Endometrium (tissue), 2 donors: ENCODE measurements around the gene NHEJ1.

Experiments used
- FAIRE-seq: peaks from 2 replicates; lab custom pipeline; 2012; peaks lifted over from hg19 to GRCh38; lab: Jason Lieb, UNC
- donor health status: control.
- donor health status: control.

NHEJ1 gene

DNA sequence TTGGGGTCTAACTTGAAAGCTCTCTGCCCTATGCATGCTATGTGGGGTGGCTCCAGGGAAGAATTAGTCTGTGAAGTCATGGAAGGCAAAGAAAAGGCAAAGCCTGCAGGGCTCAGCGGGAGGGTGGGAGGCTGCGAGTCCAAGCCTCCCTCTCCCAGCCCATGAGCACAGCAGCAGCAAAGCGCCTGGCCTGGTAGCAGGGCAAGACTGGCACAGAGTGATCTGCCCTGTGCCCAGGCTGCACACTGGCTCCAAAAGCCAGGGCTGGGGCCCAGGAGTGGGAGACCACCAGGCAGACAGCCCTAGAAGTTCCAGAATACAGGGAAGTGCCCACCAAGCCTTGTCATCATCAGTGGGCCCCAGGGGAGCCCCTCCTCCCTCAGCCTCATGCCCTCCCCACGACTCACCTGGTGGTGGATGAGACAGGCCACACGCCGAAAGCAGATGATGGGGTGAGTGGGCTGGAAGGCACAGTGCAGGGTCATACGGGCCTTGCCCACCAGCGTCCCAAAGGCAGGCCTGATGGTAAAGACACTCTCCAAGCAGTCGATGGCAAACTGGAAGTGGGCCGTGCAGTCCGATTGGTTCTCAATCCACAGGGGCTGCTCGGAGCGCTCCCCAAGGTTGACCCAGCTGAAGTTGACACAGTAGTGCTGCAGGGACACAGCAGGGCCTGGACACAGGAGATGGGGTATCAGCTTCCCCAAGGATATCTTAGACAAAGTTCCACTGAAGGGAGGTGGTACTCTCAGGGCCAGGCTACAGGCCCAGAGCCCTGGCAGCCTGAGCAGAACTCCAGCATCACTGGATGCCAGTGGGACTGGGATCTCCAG is 131.4 kb downstream of the NHEJ1 start:
- FAIRE-seq = no peak

DNA sequence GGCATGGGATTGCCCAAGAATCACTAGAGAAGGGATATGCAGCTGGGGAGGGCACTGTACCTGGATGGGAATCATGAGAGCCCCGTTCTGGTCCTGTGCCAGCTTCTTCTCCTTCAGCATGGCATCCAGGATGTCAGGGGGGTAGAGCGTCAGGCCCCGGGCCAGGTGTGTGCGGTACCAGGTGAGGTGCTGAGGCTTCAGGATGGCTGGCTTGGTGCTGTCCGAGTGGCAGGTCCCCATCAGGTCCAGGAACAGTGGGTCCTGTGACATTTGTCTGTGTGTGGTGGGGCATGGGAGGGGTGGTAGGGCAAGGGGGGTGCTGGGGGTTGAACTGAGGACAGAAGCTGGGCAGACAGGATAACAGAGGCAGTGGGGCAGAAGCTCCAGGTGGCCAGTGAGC is 132.5 kb downstream of the NHEJ1 start:
- no peak for FAIRE-seq

DNA sequence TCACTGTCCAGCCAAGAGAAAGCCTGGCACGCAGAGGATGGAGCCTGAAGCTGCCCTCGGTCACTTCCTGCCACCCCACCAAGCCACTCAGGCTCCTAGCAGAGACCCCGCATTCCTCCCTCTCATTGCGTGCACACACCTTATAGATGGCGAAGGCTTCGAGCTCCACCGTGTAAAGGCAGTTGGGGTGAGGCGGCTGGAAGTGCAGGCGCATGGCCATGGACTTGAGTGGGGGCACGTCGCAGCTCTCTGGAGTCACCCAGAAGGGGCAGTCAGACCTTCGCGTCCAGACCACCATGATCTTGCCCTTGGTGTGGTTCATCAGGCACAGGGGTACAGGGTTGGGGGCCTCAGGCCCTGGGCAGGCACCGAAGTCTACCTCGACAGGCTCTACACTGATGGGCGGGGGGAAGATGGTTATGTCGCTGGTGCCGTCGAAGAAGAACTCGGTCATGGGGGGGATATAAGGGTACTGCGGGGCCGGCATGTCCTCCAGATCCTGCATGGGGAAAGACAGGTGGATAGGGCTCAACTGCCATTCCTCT is 133.0 kb downstream of the NHEJ1 start:
- no peak for FAIRE-seq

DNA sequence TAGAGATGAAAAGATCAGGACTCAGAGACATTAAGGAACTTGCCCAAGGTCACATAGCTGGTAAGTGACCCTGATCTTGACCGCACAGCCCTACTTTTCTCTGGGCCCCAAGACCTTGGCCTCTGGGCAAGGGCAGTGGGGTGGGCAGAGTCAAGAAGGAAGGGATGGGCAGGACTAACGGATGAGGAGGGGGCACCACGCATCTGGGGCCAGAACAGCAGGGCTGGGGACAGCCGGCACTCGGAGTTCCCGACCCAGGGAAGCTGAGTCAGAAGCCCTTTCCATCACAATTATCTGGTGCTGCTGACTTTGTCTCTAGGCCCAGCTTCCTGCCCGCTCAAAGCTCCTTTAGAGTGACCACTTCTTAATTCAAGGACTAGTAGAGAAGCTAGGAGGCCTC is 133.7 kb downstream of the NHEJ1 start:
- FAIRE-seq = no peak

DNA sequence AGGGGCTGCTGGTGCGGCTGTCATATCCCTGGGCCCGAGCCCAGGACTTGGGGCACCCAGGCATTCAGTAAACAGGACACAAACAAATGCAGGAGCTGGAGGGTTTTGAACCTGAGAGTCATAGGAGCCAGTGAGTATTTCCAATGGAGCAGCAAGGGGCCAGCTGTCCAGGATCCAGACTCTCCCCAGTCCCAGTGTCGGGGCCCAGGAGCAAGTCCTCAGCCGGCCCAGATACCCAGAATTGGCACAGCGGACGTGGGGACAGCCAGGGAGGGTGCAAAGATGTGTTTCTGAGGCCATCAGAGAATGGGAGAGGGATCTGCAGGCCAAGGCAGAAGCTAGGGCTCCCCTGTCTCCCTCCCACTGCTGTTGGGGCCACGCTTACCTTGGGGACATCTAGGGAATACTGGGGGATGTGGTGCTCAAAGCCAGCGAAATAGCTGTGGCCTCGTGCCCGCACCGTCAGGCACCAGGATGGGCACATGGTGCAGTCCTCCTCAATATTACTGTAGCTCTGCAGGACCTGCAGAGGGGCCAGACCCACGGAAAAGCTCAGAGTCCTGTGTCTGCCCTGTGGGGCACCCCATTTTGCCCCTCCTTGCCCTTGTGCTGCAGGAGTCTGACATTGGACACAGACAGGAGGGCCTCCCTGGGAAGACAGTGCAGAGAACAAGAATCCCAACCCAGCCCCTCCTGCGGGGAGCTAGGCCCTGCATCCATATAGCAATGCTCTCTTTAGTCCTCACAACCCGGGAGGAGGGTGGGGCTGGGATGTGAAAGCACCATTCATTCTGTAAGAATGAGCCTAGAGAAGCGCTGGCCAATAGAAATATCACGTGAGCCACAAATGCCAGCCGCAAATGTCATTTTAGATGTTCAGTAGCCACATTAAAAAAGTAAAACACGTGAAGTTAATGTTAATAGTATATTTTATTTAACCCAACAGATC is 134.7 kb downstream of the NHEJ1 start:
- FAIRE-seq = no peak
